HG03575 (cell line): ENCODE results near the gene HBEGF.

Experiments
- ATAC-seq: cut with Tn5 transposase; IDR thresholded peaks from one replicate; pipeline ENCODE4 v1.9.1; 2021; ENCODE audit not compliant: unreplicated experiment, insufficient number of reproducible peaks, low FRiP score; ENCODE audit errors: extremely low read depth

The HBEGF gene

GRCh38 chr5:140341591-140341990 lies 4.8 kb downstream of the HBEGF start:
- no peak for ATAC-seq

DNA sequence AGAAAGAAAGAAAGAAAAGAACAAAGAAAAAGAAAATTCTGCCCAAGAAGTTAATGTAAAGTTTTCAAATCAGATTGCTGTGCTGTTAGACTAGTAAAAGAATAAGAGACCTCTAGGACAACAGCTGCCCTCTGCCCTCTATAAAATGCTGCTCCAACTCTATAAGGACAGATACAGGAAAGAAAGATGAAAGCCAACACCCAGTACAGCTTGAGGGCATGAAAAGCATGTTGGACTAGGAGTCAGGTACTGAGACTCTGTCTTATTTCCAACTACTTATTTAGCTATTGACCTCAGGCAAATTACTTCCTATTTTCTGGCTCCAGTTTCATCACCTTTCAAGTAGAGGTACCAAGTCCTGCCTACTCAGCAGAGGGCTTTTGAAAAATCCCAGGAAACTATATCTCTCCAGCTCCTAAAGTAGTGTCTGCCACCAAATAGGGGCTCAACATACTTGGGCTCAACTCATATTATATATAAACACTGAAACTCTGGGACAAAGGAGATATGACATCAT lies 5.7 kb downstream of the HBEGF start:
- ATAC-seq: no peak

GRCh38 chr5:140339636-140340035 lies 6.8 kb downstream of the HBEGF start:
- ATAC-seq: no peak

- no peak for ATAC-seq
Observed at GRCh38 chr5:140338908-140339307, 7.5 kb downstream of the HBEGF start.

DNA sequence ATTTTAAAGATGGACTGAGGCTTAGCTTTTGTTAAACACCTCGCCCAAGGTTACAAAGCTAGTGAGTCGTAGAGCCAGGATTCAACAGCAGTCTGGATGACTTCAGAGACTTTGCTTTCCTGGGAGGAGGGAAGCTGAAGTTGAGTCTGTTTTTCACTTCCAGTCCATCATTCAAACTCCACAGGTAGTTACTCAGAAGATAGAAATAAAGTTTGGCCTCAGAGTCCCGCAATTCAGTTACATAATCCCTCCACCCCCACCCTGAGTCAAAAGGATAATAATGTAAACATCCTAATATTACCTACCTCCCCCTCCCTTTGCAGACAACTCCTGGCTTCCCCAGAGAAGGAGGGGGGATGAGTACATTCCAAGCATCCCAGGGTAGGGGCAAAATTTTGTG lies 8.1 kb downstream of the HBEGF start:
- ATAC-seq: no peak

GRCh38 chr5:140337880-140338279 lies 8.5 kb downstream of the HBEGF start:
- no peak for ATAC-seq

DNA sequence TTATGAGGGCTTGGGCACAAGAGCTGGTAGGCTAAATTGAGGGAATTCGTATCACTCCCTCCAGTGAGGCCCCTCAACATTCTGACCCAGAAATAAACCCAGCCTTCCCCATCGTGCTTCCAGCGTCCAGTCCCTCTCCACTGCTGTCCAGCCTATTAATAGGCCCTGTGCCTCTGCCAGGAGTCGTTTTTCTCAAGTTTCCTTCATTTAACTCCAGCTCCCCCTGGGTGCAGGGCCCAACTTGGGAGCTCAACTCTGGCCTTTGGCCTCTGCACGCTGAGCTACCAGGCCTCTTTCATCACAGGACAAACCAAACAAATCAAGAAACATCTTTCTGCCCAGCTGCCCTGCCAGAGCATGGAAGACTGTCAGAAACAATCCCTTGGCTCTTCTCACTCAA lies 10.0 kb downstream of the HBEGF start:
- ATAC-seq: no peak

- no peak for ATAC-seq
Observed at GRCh38 chr5:140331638-140332037, 14.8 kb downstream of the HBEGF start.

DNA sequence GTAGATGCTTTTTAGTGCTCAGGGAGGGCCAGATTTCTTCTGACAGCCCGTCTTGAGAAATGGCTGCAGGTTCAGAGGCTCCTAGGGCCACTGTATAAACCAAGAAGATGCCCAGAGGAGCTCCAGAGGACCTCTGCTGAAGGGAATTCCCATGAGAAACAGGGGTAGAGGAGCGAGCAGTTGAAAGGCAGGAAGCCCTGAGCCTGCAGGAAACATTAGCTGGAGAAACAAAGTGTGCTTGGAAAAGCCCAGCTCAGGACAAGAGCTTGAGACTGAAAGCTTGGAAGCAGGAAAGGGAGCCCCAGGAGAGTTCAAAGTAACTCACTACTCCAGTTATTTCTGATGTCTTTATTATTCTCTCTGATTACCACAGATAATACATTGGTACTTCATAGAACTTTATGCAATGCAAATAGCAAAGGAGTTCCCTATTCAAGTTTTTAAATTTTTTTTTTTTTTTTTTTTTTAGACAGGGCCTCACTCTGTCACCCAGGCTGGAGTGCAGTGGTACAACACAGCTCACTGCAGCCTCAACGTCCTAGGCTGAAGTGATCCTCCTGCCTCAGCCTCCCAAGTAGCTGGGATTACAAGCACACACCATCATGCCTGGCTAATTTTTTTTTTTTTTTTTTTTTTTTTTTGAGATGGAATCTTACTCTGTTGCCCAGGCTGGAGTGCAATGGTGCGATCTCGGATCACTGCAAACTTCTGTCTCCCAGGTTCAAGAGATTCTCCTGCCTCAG lies 16.5 kb downstream of the HBEGF start:
- no peak for ATAC-seq

DNA sequence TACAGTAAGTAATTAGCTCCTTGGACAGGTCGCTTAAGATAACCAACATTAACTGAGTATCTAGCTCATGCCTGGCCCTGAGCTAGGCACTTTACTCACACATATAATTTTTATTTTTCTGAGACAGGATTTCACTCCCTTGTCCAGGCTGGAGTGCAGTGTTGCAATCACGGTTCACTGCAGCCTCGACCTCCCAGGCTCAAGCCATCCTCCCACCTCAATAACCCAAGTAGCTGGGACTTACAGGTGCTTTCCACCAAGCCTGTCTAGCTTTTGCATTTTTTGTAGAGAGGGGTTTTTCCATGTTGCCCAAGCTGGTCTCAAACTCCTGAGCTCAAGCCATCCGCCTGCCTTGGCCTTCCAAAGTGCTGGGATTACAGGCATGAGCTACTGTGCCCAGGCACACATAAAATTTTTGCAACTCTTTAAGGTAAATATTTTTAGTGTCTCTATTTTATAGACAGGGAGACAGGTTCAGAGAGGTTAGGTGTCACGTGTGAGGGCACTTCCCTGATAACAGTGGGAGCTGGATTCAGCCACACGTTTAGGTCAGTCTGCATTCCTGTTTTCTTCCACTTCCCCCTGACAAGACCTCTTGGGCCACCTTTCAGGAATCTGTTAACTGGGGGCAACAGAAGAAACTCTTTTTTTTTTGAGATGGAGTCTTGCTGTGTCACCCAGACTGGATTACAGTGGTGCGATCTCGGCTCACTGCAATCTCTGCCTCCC lies 18.2 kb downstream of the HBEGF start:
- ATAC-seq: no peak

- ATAC-seq: no peak
Observed at GRCh38 chr5:140327589-140327988, 18.8 kb downstream of the HBEGF start.

DNA sequence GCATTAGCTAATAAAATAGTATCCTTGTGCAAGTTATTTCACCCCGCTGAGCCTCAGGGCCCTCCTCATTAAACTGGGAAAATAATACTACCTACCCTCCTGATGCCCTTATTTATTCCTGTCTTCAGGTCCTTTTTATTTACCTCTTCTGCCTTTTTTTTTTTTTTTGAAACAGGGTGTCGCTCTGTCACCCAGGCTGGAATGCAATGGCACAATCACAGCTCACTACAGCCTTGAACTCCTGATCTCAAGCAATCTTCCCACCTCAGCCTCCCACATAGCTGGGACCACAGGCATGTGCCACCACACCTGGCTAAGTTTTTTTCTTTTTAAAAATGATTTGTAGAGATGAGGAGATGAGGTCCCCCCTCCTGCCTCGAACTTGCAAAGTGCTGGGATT lies 20.9 kb downstream of the HBEGF start:
- no peak for ATAC-seq

GRCh38 chr5:140324617-140325241 lies 21.7 kb downstream of the HBEGF start:
- no peak for ATAC-seq

GRCh38 chr5:140324041-140324600 lies 22.3 kb downstream of the HBEGF start:
- no peak for ATAC-seq

DNA sequence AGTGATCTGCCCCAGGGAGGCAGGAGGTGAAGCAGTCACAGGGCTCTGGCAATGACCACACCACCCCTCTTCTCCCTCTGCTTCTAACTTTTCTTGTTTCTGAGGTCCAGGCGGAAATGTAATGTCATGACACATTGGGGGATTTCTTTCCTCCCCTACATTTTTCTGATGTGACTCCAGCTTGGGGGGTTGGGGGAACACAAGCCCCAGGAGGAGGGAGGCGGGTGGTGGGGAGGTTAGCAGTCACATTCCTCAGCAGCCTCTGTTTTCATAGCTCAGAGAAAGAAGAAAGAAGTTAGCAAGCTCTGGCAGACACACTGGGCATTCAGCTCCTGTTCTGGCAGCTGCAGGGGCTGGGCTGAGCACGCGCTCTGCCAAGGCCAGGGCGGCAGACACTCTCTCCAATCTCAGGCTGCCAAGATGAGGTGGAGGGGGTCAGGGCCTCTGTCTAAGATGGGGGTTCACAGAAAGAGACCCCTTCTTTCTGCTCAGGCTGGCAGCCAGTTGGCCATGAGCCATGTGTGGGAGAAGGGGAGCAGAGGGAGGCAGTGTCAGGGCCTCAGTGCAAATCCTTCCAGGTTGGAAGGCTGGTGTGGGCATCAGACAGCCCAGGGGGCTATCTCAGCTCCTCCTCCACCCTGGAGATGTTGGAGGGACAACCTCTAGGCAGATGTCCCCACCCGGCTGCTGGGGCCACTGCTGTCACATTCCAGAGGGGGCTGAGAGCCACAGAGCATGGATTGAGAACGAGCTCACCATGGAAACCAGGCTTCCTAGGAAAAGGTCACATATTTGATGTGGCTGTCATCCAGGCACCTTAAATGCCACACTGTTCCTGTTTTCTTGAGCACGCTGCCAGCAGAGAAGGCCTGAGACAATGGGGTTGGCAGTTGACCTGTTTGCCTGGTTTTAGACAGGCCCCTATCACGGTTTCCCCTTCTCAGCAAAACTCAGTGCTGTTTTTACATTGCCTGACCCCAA lies 23.4 kb downstream of the HBEGF start:
- no peak for ATAC-seq

DNA sequence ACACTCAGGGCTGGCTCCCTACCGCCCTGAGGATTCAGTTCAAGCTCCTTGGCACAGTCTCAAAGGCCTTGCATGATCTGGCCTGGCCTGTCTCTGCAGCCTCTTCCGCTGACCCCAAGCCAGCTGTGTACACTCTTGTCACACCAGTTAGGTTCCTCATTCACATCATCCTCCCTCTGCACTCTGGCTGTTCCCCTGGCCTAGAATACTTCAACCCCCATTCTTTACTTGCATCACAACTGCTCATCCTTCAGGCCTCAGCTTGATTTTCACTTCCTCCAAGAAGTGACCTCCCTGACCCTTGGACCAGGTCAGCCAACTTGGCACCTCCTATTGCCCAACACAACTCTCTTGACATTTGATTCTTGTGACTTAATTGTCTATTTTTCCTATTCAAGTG lies 24.6 kb downstream of the HBEGF start:
- no peak for ATAC-seq

DNA sequence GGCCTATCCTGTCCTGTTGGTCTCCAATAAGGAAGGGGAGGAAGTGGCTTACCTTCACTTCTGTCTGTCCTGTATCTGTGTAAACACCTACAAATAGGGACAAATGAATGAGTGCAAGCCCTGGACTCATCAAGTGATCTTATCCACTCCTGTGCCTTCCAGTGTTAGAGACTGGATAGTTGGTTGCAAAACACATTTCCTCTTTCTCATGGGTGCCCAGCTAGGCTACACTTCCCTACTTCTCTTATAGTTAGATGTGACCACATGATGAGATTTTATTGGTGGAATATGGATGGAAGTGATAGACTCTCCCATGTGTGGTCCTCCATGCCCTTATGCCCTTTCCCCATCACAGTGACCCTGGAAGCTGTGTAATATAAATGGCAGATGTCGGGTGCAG lies 26.6 kb downstream of the HBEGF start:
- no peak for ATAC-seq

GRCh38 chr5:140318792-140319191 lies 27.6 kb downstream of the HBEGF start:
- no peak for ATAC-seq

DNA sequence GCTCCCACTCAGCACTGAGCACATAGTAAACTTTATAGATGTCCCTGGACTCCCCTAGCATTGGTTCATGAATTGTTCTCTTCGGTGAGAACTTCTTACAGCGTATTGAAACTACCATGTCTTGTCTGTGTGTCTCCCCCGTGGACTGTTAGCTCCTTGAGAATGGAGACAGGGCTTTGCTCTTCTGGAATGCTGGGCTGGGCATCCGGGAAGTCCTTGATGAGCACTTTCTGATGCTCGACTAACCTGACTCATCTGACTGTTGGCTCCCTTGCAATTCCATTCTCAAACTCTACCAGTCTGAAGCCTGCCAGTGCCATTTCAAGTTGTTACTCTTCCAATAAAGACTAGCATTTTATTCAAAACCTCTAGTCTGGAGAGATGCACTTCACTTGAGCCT lies 28.5 kb downstream of the HBEGF start:
- ATAC-seq: no peak
